Effector memory CD8-positive, alpha-beta T cell (primary cell): ENCODE measurements around the gene ZFPM1.
"Not testable (repeated sequence)": the region's sequence is repeated elsewhere in the genome, so short reads cannot be mapped to it uniquely, and the experiment has no call there.

Experiments
- ATAC-seq: fragments of 150-1000 bp; cut with Tn5 transposase; replicated peaks from 2 replicates; pipeline ENCODE4 v1.10.0; 2021; ENCODE audit warnings: mild to moderate bottlenecking, moderate library complexity
- DNase-seq, 3 experiments: peaks; one replicate each; pipeline ENCODE4 v3.0.0; 2021
- H3K27ac Mint-ChIP-seq, 2 donors: one replicate each; pipeline ENCODE4 v1.8.0; 2022; ENCODE audit warnings: mild to moderate bottlenecking in 2 of 2, mixed read lengths in 2 of 2, moderate library complexity in 2 of 2
- H3K27me3 Mint-ChIP-seq, 2 donors: one replicate each; pipeline ENCODE4 v1.8.0; 2022; ENCODE audit warnings: mixed read lengths in 2 of 2
- H3K36me3 Mint-ChIP-seq: one replicate; pipeline ENCODE4 v1.8.0; 2022; ENCODE audit warnings: mild to moderate bottlenecking, moderate library complexity, mixed read lengths; ENCODE audit not compliant: insufficient read depth
- H3K4me1 Mint-ChIP-seq, 2 donors: one replicate each; pipeline ENCODE4 v1.8.0; 2022; ENCODE audit warnings: low read depth in 2 of 2, mixed read lengths in 2 of 2
- H3K4me3 Mint-ChIP-seq, 2 donors: one replicate each; pipeline ENCODE4 v1.8.0; 2022; ENCODE audit warnings: mild to moderate bottlenecking in 2 of 2, mixed read lengths in 2 of 2, moderate library complexity in 2 of 2
- H3K9me3 Mint-ChIP-seq, 2 donors: one replicate each; pipeline ENCODE4 v1.8.0; 2022; ENCODE audit warnings: mixed read lengths in 2 of 2

ZFPM1 gene

DNA sequence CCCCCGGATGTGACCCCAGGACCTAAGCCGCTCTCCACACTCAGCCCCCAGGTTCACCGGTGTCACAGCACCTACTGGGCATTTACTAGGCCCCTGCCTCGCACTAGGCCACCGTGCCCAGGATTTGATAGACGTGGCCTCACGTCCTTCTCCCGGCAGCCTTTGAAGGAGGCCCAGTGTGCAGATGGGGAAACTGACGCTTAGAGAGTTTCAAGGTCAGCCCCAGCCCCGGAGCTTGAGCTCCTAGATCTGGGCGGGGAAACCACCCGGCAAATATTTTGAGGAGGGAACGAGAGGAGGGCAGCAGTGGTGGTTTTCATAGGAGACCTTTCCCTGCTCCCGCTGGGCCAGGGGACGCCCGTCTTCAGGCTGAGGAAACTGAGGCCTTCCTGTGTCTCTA, 10.3 kb downstream of the ZFPM1 start:
- Mint-ChIP-seq H3K27me3 (no peaks in the 10 kb centered on the region), H3K9me3 (no peaks in the 10 kb centered on the region), H3K4me3 (peak overlapping the region in 1 of 2 donors; percentile 14), H3K4me1 (peaks cover 44 to 49% of the 10 kb centered on the region in 2 donors), H3K27ac (peak overlapping the region; percentile 63 to 85), H3K36me3 (peaks cover 68% of the 10 kb centered on the region)
- ATAC-seq (no peak), DNase-seq (no peak)

DNA sequence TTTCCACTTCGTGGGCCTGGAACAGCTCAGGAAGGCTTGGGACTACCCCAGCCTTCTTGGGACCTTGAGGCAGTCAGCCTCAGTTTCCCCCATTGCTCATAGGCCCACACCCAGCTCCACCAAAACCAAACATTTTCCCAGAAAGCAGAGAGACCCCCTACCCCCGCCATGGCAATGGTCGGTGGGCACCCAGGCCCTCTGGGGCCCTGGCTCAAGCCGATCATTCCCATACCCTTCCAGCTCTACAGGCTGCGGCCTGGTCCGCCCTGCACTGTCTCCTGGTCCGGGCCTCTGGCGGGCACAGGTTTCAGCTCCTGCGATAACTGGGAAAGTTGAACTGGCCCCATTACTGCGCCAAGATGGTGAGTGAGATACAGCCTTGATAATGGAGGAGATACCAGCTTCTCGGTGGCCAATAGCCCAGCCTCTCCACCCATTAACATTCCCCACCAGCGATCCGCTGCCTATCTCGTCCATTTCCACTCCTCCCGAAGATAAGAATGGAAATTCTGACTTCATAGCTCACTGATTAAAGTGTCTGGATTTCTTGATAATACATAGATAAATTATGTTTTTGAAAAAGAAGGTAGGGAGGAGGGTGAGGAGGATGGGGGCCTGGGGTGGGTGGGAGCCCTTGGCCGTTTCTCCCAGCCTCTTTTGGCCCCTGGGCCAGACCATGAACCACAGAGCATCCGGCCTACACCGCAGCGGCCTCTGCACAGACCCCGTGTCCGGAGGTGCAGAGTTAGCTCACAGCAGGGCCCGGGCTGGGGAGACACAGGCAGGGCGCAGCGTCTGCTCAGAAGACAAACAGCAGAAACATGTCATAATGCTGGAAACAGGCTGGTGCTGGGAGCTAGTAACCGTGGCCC, 11.6 kb downstream of the ZFPM1 start:
- Mint-ChIP-seq H3K27ac (peak overlapping the region; percentile 85 to 89), H3K4me1 (peaks cover 44 to 46% of the 10 kb centered on the region in 2 donors), H3K4me3 (peak overlapping the region; percentile 44 to 54), H3K9me3 (no peaks in the 10 kb centered on the region), H3K27me3 (no peaks in the 10 kb centered on the region), H3K36me3 (peaks cover 79% of the 10 kb centered on the region)
- DNase-seq (no peak), ATAC-seq (no peak)

DNA sequence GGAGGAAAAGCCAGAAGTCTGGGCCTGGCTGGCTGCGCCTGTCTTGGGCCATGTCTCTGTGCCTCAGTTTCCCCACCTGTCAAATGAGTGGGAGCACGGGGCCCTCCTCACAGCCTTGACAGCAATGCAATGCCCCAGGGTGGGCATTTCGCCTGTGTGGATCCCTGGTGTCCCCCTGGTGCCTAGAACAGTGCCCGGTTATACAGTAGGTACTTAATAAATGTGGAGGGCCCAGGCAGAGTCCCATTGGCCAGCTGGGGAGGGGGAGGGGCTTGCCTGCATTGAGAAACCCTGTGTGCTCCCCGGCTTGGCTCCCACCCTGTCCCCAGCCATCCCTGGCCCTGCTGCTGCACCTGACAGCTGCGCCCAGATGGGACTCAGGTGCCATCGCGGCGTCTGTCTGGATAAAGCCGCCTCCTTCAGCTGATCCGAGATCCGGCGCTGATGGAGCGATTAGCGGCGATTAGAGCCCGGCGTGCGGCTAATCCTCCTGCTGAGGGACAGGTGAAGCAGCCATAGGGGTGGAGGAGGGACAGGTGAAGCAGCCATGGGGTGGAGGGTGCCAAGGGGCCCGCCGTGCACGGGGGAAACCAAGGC, 12.4 kb downstream of the ZFPM1 start:
- Mint-ChIP-seq H3K27ac (peak overlapping the region; percentile 85), H3K4me3 (peak overlapping the region; percentile 44 to 54), H3K36me3 (peaks cover 79% of the 10 kb centered on the region), H3K4me1 (peaks cover 43 to 50% of the 10 kb centered on the region in 2 donors), H3K27me3 (no peaks in the 10 kb centered on the region), H3K9me3 (no peaks in the 10 kb centered on the region)
- ATAC-seq: no peak
- DNase-seq: no peak

DNA sequence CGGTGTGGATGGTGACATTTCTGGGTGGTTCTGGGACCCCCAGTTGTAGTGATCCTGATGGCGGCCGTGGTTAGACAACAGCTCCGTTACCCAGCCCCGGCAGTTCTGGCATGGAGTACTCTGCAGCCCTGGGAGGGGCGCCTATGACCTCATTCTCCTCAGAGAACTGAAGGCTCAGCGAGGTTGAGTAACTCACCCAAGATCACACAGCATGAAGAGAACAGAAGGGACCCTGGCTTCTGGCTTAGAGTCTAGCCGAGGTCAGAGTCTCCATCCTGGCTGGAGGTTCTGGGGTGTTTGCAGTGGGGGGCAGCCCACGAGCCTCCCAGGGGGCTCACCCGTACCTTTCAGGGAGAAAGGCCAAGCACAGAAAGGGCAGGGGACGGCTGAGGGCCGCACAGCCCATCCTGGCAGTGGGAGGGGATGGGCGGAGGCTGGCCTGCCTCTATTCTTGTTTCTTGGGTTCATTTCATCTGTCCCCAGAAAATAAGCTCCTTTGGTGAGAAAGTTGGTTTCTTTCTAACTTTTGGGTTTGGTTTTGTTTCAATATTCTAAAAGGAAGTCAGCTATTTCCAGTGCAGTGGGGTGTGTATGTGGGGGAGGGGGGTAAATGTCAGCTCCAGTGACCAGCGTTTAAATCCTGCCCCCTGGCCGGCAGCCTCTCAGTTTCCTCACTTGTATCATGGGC, 13.2 kb downstream of the ZFPM1 start:
- Mint-ChIP-seq H3K27ac (peak overlapping the region; percentile 68 to 85), H3K4me1 (peaks cover 48 to 56% of the 10 kb centered on the region in 2 donors), H3K27me3 (no peaks in the 10 kb centered on the region), H3K9me3 (no peaks in the 10 kb centered on the region), H3K4me3 (peak overlapping the region; percentile 53), H3K36me3 (peaks cover 83% of the 10 kb centered on the region)
- no peak for ATAC-seq
- no peak for DNase-seq

DNA sequence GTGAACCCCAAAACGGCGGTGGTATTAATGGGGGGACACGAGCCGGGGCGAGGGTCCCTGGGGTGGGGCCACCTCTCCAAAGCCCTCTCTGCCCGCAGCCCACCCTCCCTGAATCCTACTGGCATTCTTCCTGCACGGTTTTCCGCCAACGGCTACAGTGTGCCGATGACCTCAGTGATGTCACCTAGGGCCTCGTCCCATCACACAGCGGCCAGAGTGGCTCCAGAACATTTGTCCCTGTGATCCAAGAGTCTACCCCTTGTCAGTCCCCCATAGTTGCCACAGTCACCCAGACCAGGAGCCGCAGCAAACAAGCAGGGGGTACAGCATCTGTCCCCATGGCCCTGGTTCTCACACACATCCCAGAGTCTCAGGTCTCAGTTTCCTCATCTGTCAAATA, 13.9 kb downstream of the ZFPM1 start:
- H3K4me1 Mint-ChIP-seq: peaks cover 42 to 50% of the 10 kb centered on the region in 2 donors
- H3K9me3 Mint-ChIP-seq: no peaks in the 10 kb centered on the region
- H3K27ac Mint-ChIP-seq: peak overlapping the region; percentile 78 to 85
- H3K27me3 Mint-ChIP-seq: no peaks in the 10 kb centered on the region
- ATAC-seq (no peak), DNase-seq (no peak)
- H3K4me3 Mint-ChIP-seq: peak overlapping the region; percentile 53
- H3K36me3 Mint-ChIP-seq: peaks cover 83% of the 10 kb centered on the region

DNA sequence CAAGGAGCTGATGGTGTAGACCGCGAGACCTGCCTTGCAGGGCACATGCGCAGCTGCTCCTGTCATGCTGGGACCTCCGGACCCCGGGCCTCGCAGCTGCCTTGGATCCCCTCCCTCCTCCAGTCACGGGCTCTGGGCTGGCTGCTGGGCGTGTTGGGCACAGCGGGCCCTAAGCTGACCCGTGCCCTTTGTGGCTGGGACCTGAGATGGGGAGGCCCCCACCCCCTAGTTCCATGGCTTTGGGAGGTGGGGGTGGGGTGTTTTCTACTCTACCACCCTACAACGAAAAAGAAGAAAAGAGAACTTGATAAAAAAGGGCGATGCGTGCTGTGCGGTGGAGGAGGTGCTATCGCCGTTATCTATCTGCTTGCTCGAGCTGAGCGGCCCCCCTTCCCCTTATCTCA, 14.5 kb downstream of the ZFPM1 start:
- no peaks in the 10 kb centered on the region for H3K27me3 Mint-ChIP-seq
- H3K4me1 Mint-ChIP-seq: peaks cover 41 to 50% of the 10 kb centered on the region in 2 donors
- peak overlapping the region; percentile 78 to 85 for H3K27ac Mint-ChIP-seq
- H3K4me3 Mint-ChIP-seq: peak overlapping the region; percentile 53
- H3K9me3 Mint-ChIP-seq: no peaks in the 10 kb centered on the region
- DNase-seq (no peak), ATAC-seq (no peak)
- H3K36me3 Mint-ChIP-seq: peaks cover 82% of the 10 kb centered on the region

DNA sequence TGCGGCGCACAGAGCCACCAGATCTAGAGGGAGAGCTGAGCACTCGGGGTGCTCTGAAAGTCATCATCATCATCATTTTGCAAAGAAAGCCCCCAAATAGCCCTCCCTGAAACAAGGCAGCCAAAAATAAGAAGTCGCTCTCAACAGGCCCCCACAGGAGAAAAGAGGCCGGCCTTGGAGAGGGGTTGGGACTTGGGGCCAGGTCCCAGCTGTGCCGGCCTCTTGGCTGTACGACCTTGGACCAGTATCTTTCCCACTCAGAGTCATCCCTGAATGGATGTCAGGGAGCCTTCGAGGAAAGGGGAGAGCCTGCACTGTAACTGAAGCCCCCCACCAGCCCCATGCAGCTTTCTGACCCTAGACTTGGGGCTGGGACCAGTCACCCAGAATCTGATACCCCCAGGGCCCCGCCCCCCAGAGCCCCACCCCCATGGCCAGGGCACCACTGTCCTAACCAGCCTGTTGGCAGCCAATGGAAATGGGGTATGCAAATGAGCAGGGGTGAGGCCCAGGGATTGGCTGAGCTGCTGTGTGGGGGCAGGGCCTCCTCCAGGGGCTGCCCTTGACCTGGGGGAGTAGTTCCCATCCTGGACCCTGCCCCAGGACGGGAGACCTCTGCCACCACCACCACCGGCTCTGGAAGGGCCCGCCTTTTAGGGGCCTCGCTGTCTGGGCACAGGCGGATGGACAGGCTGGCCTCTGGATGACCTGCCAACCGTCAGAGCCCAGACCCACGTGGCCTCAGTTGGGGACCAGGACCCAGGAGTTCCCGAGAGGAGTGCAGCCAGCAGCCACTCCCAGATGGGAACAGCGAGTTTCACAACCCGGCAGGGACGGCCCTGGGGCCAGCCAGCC, 15.4 kb downstream of the ZFPM1 start:
- Mint-ChIP-seq H3K4me3 (peak overlapping the region in 1 of 2 donors; percentile 22), H3K27ac (peak overlapping the region; percentile 90 to 94)

DNA sequence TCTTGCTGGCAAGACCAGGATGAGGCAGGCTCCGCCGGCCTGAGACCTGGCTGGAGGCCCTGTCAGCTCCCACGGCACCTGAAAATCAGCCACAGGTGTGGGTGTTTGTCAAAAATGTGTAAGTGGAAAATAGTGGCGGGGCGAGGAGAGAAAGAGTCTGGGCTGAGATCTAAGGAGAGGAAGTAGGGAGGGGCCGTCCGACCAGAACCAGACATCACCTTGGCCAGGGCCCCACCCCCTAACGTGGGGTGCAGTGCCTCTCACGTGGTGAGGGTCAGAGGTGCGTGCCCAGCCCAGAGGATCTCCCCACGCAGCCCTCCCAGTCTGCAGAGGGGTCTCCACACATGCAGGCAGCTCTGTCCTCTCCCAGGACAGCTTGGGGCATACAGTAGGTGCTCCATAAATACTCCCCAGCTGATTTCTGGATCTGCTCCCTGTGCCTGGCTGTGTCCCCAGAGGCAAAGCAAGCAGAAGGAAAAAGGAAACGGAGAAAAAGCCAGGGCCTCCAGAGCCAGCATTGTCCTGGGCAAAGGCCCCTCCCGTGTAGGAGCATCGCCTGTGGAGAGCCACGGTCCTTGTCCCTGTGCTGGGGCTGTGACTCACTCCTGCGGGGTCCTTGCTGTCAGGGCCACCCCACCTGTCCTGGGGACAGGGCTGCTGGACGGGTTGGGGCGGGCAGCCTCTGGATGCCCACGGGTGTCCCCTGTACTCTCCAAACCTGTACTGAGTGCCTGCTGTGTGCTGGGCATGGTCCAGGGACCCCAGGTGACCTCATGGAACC, 16.7 kb downstream of the ZFPM1 start:
- Mint-ChIP-seq H3K27ac (peak overlapping the region; percentile 90 to 94), H3K4me3 (peak overlapping the region; percentile 59 to 65), H3K27me3 (no peaks in the 10 kb centered on the region), H3K9me3 (no peaks in the 10 kb centered on the region), H3K36me3 (peaks cover 79% of the 10 kb centered on the region), H3K4me1 (peaks cover 36 to 43% of the 10 kb centered on the region in 2 donors)
- peak; percentile 63 for ATAC-seq
- peak; percentile 30 to 44 (median 32) for DNase-seq

More for the DNA sequence above, 15.4 kb downstream of the ZFPM1 start:
- H3K4me1 Mint-ChIP-seq: peaks cover 40 to 46% of the 10 kb centered on the region in 2 donors
- H3K27me3 Mint-ChIP-seq: no peaks in the 10 kb centered on the region
- H3K36me3 Mint-ChIP-seq: peaks cover 81% of the 10 kb centered on the region
- H3K9me3 Mint-ChIP-seq: no peaks in the 10 kb centered on the region
- ATAC-seq (peak; percentile 11), DNase-seq (no peak)

DNA sequence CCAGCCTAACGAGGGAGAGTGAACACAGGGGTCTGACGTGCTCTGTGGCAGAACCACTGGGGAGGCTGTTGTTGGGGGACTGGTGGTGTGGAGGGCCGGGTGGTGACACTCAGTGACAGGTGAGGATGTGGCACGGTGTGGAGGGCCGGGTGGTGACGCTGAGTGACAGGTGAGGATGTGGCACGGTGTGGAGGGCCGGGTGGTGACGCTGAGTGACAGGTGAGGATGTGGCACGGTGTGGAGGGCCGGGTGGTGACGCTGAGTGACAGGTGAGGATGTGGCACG, 17.3 kb downstream of the ZFPM1 start:
- Mint-ChIP-seq H3K36me3 (peaks cover 79% of the 10 kb centered on the region), H3K4me3 (peak overlapping the region; percentile 59 to 65), H3K4me1 (peaks cover 36 to 38% of the 10 kb centered on the region in 2 donors), H3K27ac (peak overlapping the region; percentile 90 to 94)
- H3K27me3 Mint-ChIP-seq, H3K9me3 Mint-ChIP-seq: not testable (repeated sequence)
- ATAC-seq: peak; percentile 39
- peak in 2 of 3 experiments; percentile 28 to 35 for DNase-seq

DNA sequence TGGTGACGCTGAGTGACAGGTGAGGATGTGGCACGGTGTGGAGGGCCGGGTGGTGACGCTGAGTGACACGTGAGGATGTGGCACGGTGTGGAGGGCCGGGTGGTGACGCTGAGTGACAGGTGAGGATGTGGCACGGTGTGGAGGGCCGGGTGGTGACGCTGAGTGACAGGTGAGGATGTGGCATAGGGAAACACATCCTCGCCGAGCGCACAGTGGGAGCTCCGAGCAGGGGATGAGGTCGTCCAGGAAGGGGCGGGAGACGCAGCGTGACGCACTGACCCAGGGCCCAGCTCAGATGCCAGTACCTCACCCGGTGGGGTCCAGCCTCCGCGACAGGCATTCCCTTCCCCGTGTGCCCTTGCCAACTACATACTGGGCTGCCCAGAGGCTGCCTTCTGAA, 17.6 kb downstream of the ZFPM1 start:
- not testable (repeated sequence) for H3K9me3 Mint-ChIP-seq, H3K27me3 Mint-ChIP-seq, DNase-seq
- peak overlapping the region; percentile 48 to 61 for H3K4me3 Mint-ChIP-seq
- peaks cover 75% of the 10 kb centered on the region for H3K36me3 Mint-ChIP-seq
- H3K4me1 Mint-ChIP-seq: peaks cover 36 to 37% of the 10 kb centered on the region in 2 donors
- H3K27ac Mint-ChIP-seq: peak overlapping the region; percentile 90 to 94
- peak; percentile 30 for ATAC-seq

DNA sequence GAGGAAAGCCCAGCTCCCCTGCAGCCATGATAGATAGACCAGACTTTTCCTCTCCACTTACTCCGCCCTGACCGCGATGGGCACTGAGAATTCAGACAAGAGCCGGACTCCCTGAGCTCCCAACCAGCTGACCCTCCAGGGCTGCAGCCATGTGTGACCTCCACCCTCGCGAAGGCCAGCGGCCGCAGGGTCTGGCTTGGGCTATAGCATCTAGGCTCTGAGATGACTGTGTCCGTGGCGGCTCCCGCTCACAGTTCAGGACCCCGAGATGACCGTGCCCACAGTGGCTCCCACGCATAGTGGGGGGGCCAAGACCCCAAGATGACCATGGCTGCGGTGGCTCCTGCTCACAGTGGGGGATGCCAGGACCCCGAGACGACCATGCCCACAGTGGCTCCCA, 18.0 kb downstream of the ZFPM1 start:
- H3K36me3 Mint-ChIP-seq: peaks cover 73% of the 10 kb centered on the region

DNA sequence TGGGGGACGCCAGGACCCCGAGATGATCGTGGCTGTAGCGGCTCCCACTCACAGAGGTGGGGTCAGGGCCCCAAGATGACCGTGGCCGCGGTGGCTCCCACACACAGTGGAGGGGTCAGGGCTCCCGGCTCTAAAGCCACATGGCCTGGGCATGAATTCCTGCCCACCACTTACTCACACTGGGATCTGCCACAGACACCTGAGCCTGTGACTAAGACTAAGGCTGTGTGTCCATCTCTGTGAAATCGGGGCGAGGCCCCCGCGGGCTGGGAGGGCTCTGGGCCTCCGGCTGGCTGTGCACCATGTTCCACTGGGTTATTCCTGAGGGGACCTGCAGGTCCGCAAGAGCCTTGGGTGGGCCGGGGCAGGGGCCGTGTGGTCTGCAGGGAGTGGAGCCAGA, 18.5 kb downstream of the ZFPM1 start:
- peaks cover 31 to 36% of the 10 kb centered on the region in 2 donors for H3K4me1 Mint-ChIP-seq
- H3K4me3 Mint-ChIP-seq: peak overlapping the region in 1 of 2 donors; percentile 48
- H3K27ac Mint-ChIP-seq: peak overlapping the region in 1 of 2 donors; percentile 94

More for the DNA sequence above, 18.0 kb downstream of the ZFPM1 start:
- no peaks in the 10 kb centered on the region for H3K9me3 Mint-ChIP-seq
- ATAC-seq (no peak), DNase-seq (no peak)
- peak overlapping the region; percentile 48 to 61 for H3K4me3 Mint-ChIP-seq
- H3K4me1 Mint-ChIP-seq: peaks cover 33 to 36% of the 10 kb centered on the region in 2 donors
- H3K27ac Mint-ChIP-seq: peak overlapping the region; percentile 90 to 94
- no peaks in the 10 kb centered on the region for H3K27me3 Mint-ChIP-seq

More for the DNA sequence above, 18.5 kb downstream of the ZFPM1 start:
- no peak for ATAC-seq
- Mint-ChIP-seq H3K9me3 (no peaks in the 10 kb centered on the region), H3K27me3 (no peaks in the 10 kb centered on the region), H3K36me3 (peaks cover 73% of the 10 kb centered on the region)
- no peak for DNase-seq
